Neural progenitor cell (in vitro differentiated cells): ENCODE results near the gene NDUFS2. TPM values are rescaled to one million over a fixed set of nuclear protein-coding genes. Genes with fewer than 3 reads are reported as not detected.

ENCODE experiments used
- DNase-seq: peaks from one replicate; pipeline ENCODE4 v3.0.0-alpha.2; 2016; ENCODE audit warnings: low spot score
- H2AFZ ChIP-seq: fragments of 200-600 bp; sonication (generic); replicated peaks from 2 replicates; pipeline ENCODE4 v1.6.1; 2016; ENCODE audit warnings: antibody characterized with exemption
- H3F3A ChIP-seq: fragments of 200-600 bp; sonication (generic); 2 replicates; pipeline ENCODE4 v1.6.1; 2016; ENCODE audit warnings: antibody characterized with exemption, low read depth
- H3K27ac ChIP-seq: fragments of 200-600 bp; sonication (generic); 2 replicates; pipeline ENCODE4 v1.5.1; 2016; ENCODE audit warnings: mild to moderate bottlenecking
- H3K27me3 ChIP-seq: fragments of 200-600 bp; sonication (generic); 2 replicates; pipeline ENCODE4 v1.6.1; 2016; ENCODE audit warnings: mild to moderate bottlenecking, moderate library complexity
- H3K36me3 ChIP-seq: fragments of 200-600 bp; sonication (generic); 2 replicates; pipeline ENCODE4 v1.5.1; 2016
- H3K4me1 ChIP-seq: fragments of 200-600 bp; sonication (generic); 2 replicates; pipeline ENCODE4 v1.6.1; 2016; ENCODE audit warnings: mixed run types
- H3K4me2 ChIP-seq: fragments of 200-600 bp; sonication (generic); 2 replicates; pipeline ENCODE4 v1.6.1; 2016
- H3K4me3 ChIP-seq: fragments of 200-600 bp; sonication (generic); 2 replicates; pipeline ENCODE4 v1.5.1; 2016
- H3K79me2 ChIP-seq: fragments of 200-600 bp; sonication (generic); 2 replicates; pipeline ENCODE4 v1.6.1; 2016; ENCODE audit warnings: low read depth
- H3K9ac ChIP-seq: fragments of 200-600 bp; sonication (generic); 2 replicates; pipeline ENCODE4 v1.6.1; 2016
- H3K9me3 ChIP-seq: fragments of 200-600 bp; sonication (generic); 2 replicates; pipeline ENCODE4 v1.5.1; 2016; ENCODE audit warnings: low read depth
- H4K20me1 ChIP-seq: fragments of 200-600 bp; sonication (generic); 2 replicates; pipeline ENCODE4 v1.6.1; 2016; ENCODE audit warnings: low read depth
- H3K27ac Mint-ChIP-seq: 3 replicates; pipeline ENCODE4 v1.8.0; 2021; ENCODE audit warnings: mixed read lengths
- H3K27me3 Mint-ChIP-seq: 2 replicates; pipeline ENCODE4 v1.8.0; 2022; ENCODE audit warnings: low read depth, mild to moderate bottlenecking, inconsistent platforms, moderate library complexity, mixed read lengths; ENCODE audit not compliant: insufficient read depth
- H3K36me3 Mint-ChIP-seq: 3 replicates; pipeline ENCODE4 v1.8.0; 2021; ENCODE audit warnings: mixed read lengths
- H3K4me1 Mint-ChIP-seq: 3 replicates; pipeline ENCODE4 v1.8.0; 2021; ENCODE audit warnings: mixed read lengths
- H3K4me3 Mint-ChIP-seq: 3 replicates; pipeline ENCODE4 v1.8.0; 2021; ENCODE audit warnings: mild to moderate bottlenecking, moderate library complexity, mixed read lengths
- H3K9me3 Mint-ChIP-seq: 3 replicates; pipeline ENCODE4 v1.8.0; 2020; ENCODE audit warnings: mixed read lengths
- EZH2 ChIP-seq: fragments of 200-600 bp; sonication (generic); IDR thresholded peaks from 2 replicates; pipeline ENCODE4 v1.6.1; 2017; ENCODE audit warnings: antibody characterized with exemption, mild to moderate bottlenecking, moderate library complexity
- EZH2phosphoT487 ChIP-seq: fragments of 200-600 bp; sonication (generic); IDR thresholded peaks from 2 replicates; pipeline ENCODE4 v1.6.1; 2017; ENCODE audit warnings: antibody characterized with exemption
- total RNA-seq: library from RNA; depleted of rRNA; stranded (reverse); fragments of >200 nt; gene quantifications from 2 replicates; pipeline ENCODE4 v1.2.3, GENCODE V29; 2015; ENCODE audit warnings: low replicate concordance
- TF ChIP-seq, protein P1 (sequence below): fragments of 200-600 bp; sonication (generic); IDR thresholded peaks from 2 replicates; pipeline ENCODE4 v1.5.1; 2017; ENCODE audit warnings: antibody characterized with exemption, mild to moderate bottlenecking

The NDUFS2 gene
- total RNA-seq, 1 donor from 2014 or later, result 107 TPM

DNA sequence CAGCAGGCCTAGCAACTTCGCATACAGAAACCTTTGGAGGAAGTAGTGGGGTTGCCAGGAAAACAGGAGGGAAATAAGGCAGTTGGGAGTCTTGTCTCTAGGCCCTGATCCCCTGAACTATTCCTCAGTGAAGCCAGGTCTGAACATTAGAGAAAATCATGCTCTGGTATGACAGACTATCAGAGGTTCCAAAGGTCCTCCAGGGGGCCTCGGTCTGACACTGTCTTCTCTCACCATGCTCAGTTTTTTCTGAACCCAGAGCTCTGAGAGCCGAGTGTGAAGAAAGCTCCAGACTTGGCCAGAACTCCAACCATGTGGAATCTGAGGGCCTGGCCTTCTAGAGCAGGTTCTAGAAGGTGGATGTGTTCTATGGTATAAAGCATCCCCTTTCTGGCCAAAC lies 27.7 kb downstream of the NDUFS2 start:
- Histone ChIP-seq H3K9ac (no peak overlapping the region), H3K4me2 (no peak overlapping the region), H3K4me1 (peaks cover 9% of the 10 kb centered on the region), H2AFZ (no peak overlapping the region), H3K27ac (no peak overlapping the region), H4K20me1 (no peaks in the 10 kb centered on the region), H3K79me2 (no peaks in the 10 kb centered on the region), H3K9me3 (no peaks in the 10 kb centered on the region), H3K4me3 (no peak overlapping the region), H3K27me3 (no peaks in the 10 kb centered on the region), H3F3A (peaks cover 12% of the 10 kb centered on the region), H3K36me3 (no peaks in the 10 kb centered on the region)
- Mint-ChIP-seq H3K4me3 (no peak overlapping the region), H3K27ac (no peak overlapping the region), H3K4me1 (peaks cover 21% of the 10 kb centered on the region), H3K9me3 (no peaks in the 10 kb centered on the region), H3K27me3 (peaks cover 2% of the 10 kb centered on the region), H3K36me3 (no peaks in the 10 kb centered on the region)
- DNase-seq, result peak; percentile 39
- TF ChIP-seq EZH2phosphoT487, result no peak
- TF ChIP-seq EZH2, result no peak
- TF ChIP-seq, protein P1, sequence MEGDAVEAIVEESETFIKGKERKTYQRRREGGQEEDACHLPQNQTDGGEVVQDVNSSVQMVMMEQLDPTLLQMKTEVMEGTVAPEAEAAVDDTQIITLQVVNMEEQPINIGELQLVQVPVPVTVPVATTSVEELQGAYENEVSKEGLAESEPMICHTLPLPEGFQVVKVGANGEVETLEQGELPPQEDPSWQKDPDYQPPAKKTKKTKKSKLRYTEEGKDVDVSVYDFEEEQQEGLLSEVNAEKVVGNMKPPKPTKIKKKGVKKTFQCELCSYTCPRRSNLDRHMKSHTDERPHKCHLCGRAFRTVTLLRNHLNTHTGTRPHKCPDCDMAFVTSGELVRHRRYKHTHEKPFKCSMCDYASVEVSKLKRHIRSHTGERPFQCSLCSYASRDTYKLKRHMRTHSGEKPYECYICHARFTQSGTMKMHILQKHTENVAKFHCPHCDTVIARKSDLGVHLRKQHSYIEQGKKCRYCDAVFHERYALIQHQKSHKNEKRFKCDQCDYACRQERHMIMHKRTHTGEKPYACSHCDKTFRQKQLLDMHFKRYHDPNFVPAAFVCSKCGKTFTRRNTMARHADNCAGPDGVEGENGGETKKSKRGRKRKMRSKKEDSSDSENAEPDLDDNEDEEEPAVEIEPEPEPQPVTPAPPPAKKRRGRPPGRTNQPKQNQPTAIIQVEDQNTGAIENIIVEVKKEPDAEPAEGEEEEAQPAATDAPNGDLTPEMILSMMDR, result peak; percentile 30

DNA sequence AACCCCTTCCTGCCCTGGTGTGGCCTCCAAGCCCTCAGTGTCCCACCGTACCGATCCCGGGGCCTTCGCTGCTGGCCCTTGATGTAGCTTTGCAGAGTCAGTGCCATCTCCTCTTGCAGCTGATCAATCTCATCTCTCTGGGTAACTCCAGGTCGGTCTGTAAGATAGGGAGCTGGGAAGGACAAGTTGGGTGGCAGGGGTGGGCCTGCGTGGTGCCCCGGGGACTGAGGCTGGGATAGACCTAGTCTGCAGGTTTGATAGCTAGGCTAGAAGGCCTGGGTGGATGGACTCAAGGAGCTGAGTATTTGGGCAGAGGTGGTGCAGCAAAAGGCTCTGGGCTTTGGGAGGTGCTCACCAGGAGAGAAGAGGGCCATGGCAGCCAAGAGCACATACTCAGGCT lies 28.6 kb downstream of the NDUFS2 start:
- H3K27me3 ChIP-seq, result no peaks in the 10 kb centered on the region
- H3K4me2 ChIP-seq, result no peak overlapping the region
- H3K36me3 Mint-ChIP-seq, result no peaks in the 10 kb centered on the region
- H3K36me3 ChIP-seq, result no peaks in the 10 kb centered on the region
- H3K27ac ChIP-seq, result no peak overlapping the region
- H3K27ac Mint-ChIP-seq, result no peak overlapping the region
- H3K4me1 ChIP-seq, result peaks cover 9% of the 10 kb centered on the region
- no peaks in the 10 kb centered on the region for H3K9me3 ChIP-seq
- H3K4me3 ChIP-seq, result no peak overlapping the region
- H3F3A ChIP-seq, result peaks cover 6% of the 10 kb centered on the region
- H3K79me2 ChIP-seq, result no peaks in the 10 kb centered on the region
- no peak overlapping the region for H2AFZ ChIP-seq
- peaks cover 2% of the 10 kb centered on the region for H3K27me3 Mint-ChIP-seq
- DNase-seq, result no peak
- H4K20me1 ChIP-seq, result no peaks in the 10 kb centered on the region
- H3K9ac ChIP-seq, result no peak overlapping the region
- H3K9me3 Mint-ChIP-seq, result no peaks in the 10 kb centered on the region
- no peak for TF ChIP-seq EZH2phosphoT487
- TF ChIP-seq EZH2, result no peak
- TF ChIP-seq, protein P1, result no peak
- peaks cover 15% of the 10 kb centered on the region for H3K4me1 Mint-ChIP-seq
- H3K4me3 Mint-ChIP-seq, result no peak overlapping the region

DNA sequence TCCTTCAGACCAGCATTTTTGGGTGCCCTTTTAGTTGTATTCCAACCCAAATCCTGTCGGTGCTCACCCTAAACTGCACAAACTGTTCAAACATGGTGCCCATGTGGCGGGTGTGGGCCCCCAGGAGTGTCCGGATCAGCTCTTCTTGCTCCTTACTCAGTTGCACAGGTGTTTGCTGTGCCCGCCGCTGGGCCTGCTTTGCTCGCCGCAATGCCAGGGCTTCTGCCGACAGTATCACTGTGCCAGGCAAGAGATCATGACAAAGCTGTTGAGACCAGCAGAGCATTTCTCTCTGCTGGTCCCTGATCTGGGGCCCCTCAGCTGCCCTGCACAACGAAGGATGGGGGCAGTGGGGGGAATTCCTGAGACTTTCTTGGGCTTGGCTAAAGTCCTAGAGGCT lies 30.9 kb downstream of the NDUFS2 start:
- no peaks in the 10 kb centered on the region for H3K9me3 Mint-ChIP-seq
- H3K4me1 Mint-ChIP-seq, result no peaks in the 10 kb centered on the region
- H3F3A ChIP-seq, result no peaks in the 10 kb centered on the region
- H4K20me1 ChIP-seq, result no peaks in the 10 kb centered on the region
- DNase-seq, result no peak
- TF ChIP-seq EZH2 (no peak), EZH2phosphoT487 (no peak)
- TF ChIP-seq, protein P1, result no peak
- H3K27ac ChIP-seq, result no peak overlapping the region
- no peak overlapping the region for H2AFZ ChIP-seq
- no peak overlapping the region for H3K27ac Mint-ChIP-seq
- no peaks in the 10 kb centered on the region for H3K9me3 ChIP-seq
- no peak overlapping the region for H3K9ac ChIP-seq
- no peak overlapping the region for H3K4me3 ChIP-seq
- H3K79me2 ChIP-seq, result no peaks in the 10 kb centered on the region
- no peaks in the 10 kb centered on the region for H3K36me3 Mint-ChIP-seq
- H3K36me3 ChIP-seq, result no peaks in the 10 kb centered on the region
- peaks cover 7% of the 10 kb centered on the region for H3K27me3 Mint-ChIP-seq
- H3K4me3 Mint-ChIP-seq, result no peak overlapping the region
- no peaks in the 10 kb centered on the region for H3K4me1 ChIP-seq
- H3K27me3 ChIP-seq, result no peaks in the 10 kb centered on the region
- H3K4me2 ChIP-seq, result no peak overlapping the region
